Activated T-cell treated with anti-CD3 and anti-CD28 coated beads, Interleukin-2, amount 50 U/mL, for 48 hours (primary cell): ENCODE measurements around the gene PSTPIP1.

ENCODE experiments used
- DNase-seq, 2 experiments: peaks; one replicate each; pipeline ENCODE4 v3.0.0-alpha.2; 2020

PSTPIP1 gene

GRCh38 chr15:77031376-77032050 lies 36.6 kb downstream of the PSTPIP1 start:
- peak; percentile 39 to 40 for DNase-seq

GRCh38 chr15:77032052-77032646 lies 37.2 kb downstream of the PSTPIP1 start:
- DNase-seq: peak in 1 of 2 experiments; percentile 16

- DNase-seq: peak in 1 of 2 experiments; percentile 17
Measured at GRCh38 chr15:77032647-77033416, 37.9 kb downstream of the PSTPIP1 start.

DNA sequence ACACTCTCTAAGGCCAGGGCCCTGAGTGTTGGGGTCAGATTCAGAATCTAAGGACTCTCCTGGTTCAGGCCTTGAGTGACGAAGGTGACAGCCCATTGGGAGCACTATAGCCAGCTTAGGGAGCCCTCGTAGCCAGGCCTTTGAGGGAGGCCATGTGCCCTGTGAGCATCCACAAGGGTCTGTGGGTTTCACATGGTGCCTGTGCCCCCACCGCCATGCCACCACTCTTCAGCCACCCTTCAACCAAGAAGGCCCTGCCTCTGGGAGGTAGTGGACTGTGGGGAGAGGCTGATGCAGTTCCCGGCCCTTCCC lies 38.4 kb downstream of the PSTPIP1 start:
- no peak for DNase-seq

DNA sequence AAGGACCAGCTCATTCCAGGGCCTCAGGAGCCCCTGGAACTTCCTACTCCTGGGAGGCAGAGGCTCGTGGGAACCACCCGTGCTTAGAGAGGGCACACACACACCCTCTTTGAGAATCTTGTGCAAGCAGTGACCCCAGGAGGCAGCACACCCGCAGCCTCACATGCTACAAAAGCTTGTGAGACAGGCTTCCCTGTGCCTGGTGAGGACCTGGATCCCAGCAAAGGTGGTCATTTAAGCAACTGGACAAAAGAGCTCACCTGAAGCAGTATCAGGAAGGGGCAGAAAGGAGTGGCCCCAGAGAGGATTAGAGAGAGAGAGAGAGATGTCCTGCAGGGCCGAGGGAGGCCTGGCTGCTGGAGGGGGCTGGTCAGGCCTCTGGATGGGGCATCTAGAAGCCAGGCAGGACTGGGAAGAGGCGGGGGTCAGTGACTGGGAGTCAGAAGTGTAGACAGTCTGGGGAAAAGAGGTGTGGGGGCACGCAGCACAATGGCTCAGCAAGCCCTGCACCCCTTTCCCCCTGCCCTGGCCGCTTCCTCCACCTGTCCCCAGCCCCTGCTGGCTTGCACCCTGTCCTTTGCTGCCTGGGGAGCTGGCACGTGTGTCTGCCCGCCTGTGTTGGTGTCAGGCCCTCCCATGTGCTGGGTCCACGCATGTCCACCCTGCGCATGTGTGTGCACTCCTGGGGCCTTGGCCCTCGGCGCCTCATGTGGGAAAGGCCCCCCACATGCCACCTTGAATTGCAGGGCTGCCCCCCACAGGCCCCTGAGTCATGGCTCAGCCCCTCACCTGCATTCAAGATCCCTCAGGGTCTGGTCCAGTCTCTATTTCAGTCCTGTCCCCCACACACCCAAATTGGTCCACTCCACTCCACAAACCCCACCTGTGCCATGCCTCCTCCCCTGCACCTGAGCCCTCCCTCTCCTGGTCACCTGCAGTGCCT lies 39.1 kb downstream of the PSTPIP1 start:
- peak in 1 of 2 experiments; percentile 15 for DNase-seq

GRCh38 chr15:77034695-77035489 lies 40.0 kb downstream of the PSTPIP1 start:
- peak; percentile 74 to 76 for DNase-seq

GRCh38 chr15:77035584-77035983 lies 40.7 kb downstream of the PSTPIP1 start:
- DNase-seq: peak in 1 of 2 experiments; percentile 14

DNA sequence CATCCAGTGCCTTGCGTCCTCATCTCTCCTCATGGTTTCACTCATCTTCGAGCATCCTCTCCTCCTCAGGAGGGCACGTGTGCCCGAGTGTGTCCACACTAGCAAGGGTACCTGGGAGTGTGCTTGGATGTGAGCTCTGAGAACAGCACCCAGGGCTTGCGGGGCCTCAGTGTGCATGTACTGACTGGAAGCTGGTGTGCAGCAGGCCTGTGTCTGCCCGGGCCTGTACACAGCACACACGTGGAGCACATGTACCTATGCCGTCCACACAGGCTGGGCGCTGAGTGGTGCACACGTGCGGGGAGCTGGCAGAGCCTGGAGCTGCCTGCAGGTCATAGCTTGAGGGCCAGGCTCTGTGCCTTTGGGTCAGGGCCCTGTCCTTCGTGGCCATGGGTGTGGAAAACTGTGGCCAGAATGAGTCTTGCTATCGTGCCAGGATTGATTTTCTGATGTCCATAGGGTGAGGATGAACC lies 41.1 kb downstream of the PSTPIP1 start:
- peak in 1 of 2 experiments; percentile 16 for DNase-seq

GRCh38 chr15:77036537-77037387 lies 41.8 kb downstream of the PSTPIP1 start:
- DNase-seq: no peak

GRCh38 chr15:77037388-77038209 lies 42.7 kb downstream of the PSTPIP1 start:
- DNase-seq: peak in 1 of 2 experiments; percentile 19

GRCh38 chr15:77038312-77039216 lies 43.6 kb downstream of the PSTPIP1 start:
- peak; percentile 27 to 36 for DNase-seq

GRCh38 chr15:77039217-77039533 lies 44.2 kb downstream of the PSTPIP1 start:
- DNase-seq: peak; percentile 22 to 26

GRCh38 chr15:77039848-77040247 lies 44.9 kb downstream of the PSTPIP1 start:
- DNase-seq: peak; percentile 19 to 20

DNA sequence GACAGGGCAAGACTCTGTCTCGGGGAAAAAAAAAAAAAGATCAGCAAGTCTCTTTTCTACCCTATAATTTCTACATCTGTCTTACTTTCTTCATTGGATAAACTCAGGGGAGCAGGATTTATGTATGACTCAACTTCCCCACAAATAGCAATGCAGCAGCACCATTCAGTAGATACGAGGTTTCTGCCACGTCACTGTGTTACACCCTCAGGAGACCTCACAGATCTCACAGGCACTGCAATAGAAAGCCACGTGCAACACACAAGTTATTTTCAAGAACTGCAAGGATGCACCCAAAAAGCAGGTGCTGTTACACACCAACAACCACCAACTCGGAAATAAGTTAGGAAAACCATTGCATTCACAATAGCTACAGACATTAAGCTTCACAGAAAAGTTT lies 45.7 kb downstream of the PSTPIP1 start:
- DNase-seq: peak in 1 of 2 experiments; percentile 21

GRCh38 chr15:77042245-77042919 lies 47.5 kb downstream of the PSTPIP1 start:
- peak; percentile 17 to 20 for DNase-seq

- DNase-seq: peak; percentile 17 to 21
Measured at GRCh38 chr15:77042955-77043920, 48.3 kb downstream of the PSTPIP1 start.
